Stimulated activated effector memory CD8-positive, alpha-beta T cell treated with anti-CD3 and anti-CD28 coated beads, Interleukin-12 subunit alpha, Interleukin-12 subunit beta, amount 100 ng/mL, for 72 hours (primary cell): ENCODE measurements around the gene PREPL.

ENCODE experiments used
- ATAC-seq: fragments of 150-1000 bp; cut with Tn5 transposase; 2 replicates; pipeline ENCODE4 v1.10.0; 2021
- DNase-seq, 2 donors: peaks; one replicate each; pipeline ENCODE4 v3.0.0; 2021 to 2022; ENCODE audit warnings: low spot score in 2 of 2
- H3K27ac Mint-ChIP-seq: one replicate; pipeline ENCODE4 v1.8.0; 2022; ENCODE audit warnings: mild to moderate bottlenecking, mixed read lengths
- H3K36me3 Mint-ChIP-seq: one replicate; pipeline ENCODE4 v1.8.0; 2022; ENCODE audit warnings: mild to moderate bottlenecking, mixed read lengths
- H3K4me1 Mint-ChIP-seq: one replicate; pipeline ENCODE4 v1.8.0; 2022; ENCODE audit warnings: mixed read lengths
- H3K4me3 Mint-ChIP-seq: one replicate; pipeline ENCODE4 v1.8.0; 2022; ENCODE audit warnings: mild to moderate bottlenecking, mixed read lengths
- H3K9me3 Mint-ChIP-seq: one replicate; pipeline ENCODE4 v1.8.0; 2022; ENCODE audit warnings: mixed read lengths

PREPL gene

GRCh38 chr2:44291281-44292248, 69.7 kb downstream of the PREPL start:
- DNase-seq = no peak
- ATAC-seq = no peak
- Mint-ChIP-seq H3K4me1 (peaks cover under 1% of the 10 kb centered on the region), H3K36me3 (no peaks in the 10 kb centered on the region), H3K9me3 (no peaks in the 10 kb centered on the region), H3K4me3 (no peak overlapping the region), H3K27ac (no peak overlapping the region)

GRCh38 chr2:44290261-44290660, 71.0 kb downstream of the PREPL start:
- H3K36me3 Mint-ChIP-seq = no peaks in the 10 kb centered on the region
- H3K4me1 Mint-ChIP-seq = no peaks in the 10 kb centered on the region
- H3K9me3 Mint-ChIP-seq = no peaks in the 10 kb centered on the region
- no peak for DNase-seq
- no peak for ATAC-seq
- H3K4me3 Mint-ChIP-seq = no peak overlapping the region
- H3K27ac Mint-ChIP-seq = no peak overlapping the region

GRCh38 chr2:44286884-44287638, 74.2 kb downstream of the PREPL start:
- Mint-ChIP-seq H3K4me3 (no peak overlapping the region), H3K4me1 (no peaks in the 10 kb centered on the region), H3K36me3 (no peaks in the 10 kb centered on the region), H3K9me3 (no peaks in the 10 kb centered on the region), H3K27ac (no peak overlapping the region)
- ATAC-seq (no peak), DNase-seq (no peak)

GRCh38 chr2:44286119-44286883, 75.0 kb downstream of the PREPL start:
- H3K4me1 Mint-ChIP-seq = no peaks in the 10 kb centered on the region
- H3K36me3 Mint-ChIP-seq = no peaks in the 10 kb centered on the region
- no peak for ATAC-seq
- DNase-seq = no peak
- H3K4me3 Mint-ChIP-seq = no peak overlapping the region
- H3K27ac Mint-ChIP-seq = no peak overlapping the region
- H3K9me3 Mint-ChIP-seq = no peaks in the 10 kb centered on the region

GRCh38 chr2:44285174-44285573, 76.1 kb downstream of the PREPL start:
- Mint-ChIP-seq H3K4me3 (no peak overlapping the region), H3K27ac (no peak overlapping the region), H3K36me3 (no peaks in the 10 kb centered on the region), H3K9me3 (no peaks in the 10 kb centered on the region), H3K4me1 (no peaks in the 10 kb centered on the region)
- DNase-seq (no peak), ATAC-seq (no peak)

GRCh38 chr2:44283116-44283666, 78.1 kb downstream of the PREPL start:
- no peaks in the 10 kb centered on the region for H3K9me3 Mint-ChIP-seq
- H3K27ac Mint-ChIP-seq = no peak overlapping the region
- ATAC-seq (no peak), DNase-seq (no peak)
- no peak overlapping the region for H3K4me3 Mint-ChIP-seq
- no peaks in the 10 kb centered on the region for H3K36me3 Mint-ChIP-seq
- H3K4me1 Mint-ChIP-seq = no peaks in the 10 kb centered on the region

GRCh38 chr2:44280869-44281268, 80.4 kb downstream of the PREPL start:
- H3K4me3 Mint-ChIP-seq = no peak overlapping the region
- ATAC-seq (no peak), DNase-seq (no peak)
- H3K36me3 Mint-ChIP-seq = no peaks in the 10 kb centered on the region
- H3K4me1 Mint-ChIP-seq = no peaks in the 10 kb centered on the region
- no peak overlapping the region for H3K27ac Mint-ChIP-seq
- H3K9me3 Mint-ChIP-seq = no peaks in the 10 kb centered on the region

GRCh38 chr2:44277541-44277940, 83.8 kb downstream of the PREPL start:
- H3K27ac Mint-ChIP-seq = no peak overlapping the region
- no peaks in the 10 kb centered on the region for H3K36me3 Mint-ChIP-seq
- no peaks in the 10 kb centered on the region for H3K9me3 Mint-ChIP-seq
- no peak for ATAC-seq
- no peaks in the 10 kb centered on the region for H3K4me1 Mint-ChIP-seq
- H3K4me3 Mint-ChIP-seq = no peak overlapping the region
- DNase-seq = no peak

- Mint-ChIP-seq H3K36me3 (no peaks in the 10 kb centered on the region), H3K4me3 (no peak overlapping the region), H3K9me3 (no peaks in the 10 kb centered on the region)
These were observed 85.4 kb downstream of the PREPL start for GRCh38 chr2:44275927-44276303.

GRCh38 chr2:44273596-44273995, 87.7 kb downstream of the PREPL start:
- Mint-ChIP-seq H3K4me1 (no peaks in the 10 kb centered on the region), H3K36me3 (no peaks in the 10 kb centered on the region), H3K27ac (no peak overlapping the region), H3K9me3 (no peaks in the 10 kb centered on the region), H3K4me3 (no peak overlapping the region)
- DNase-seq (no peak), ATAC-seq (no peak)

More at GRCh38 chr2:44275927-44276303, 85.4 kb downstream of the PREPL start:
- Mint-ChIP-seq H3K4me1 (no peaks in the 10 kb centered on the region), H3K27ac (no peak overlapping the region)
- ATAC-seq = no peak
- DNase-seq = no peak

GRCh38 chr2:44273076-44273475, 88.2 kb downstream of the PREPL start:
- Mint-ChIP-seq H3K9me3 (no peaks in the 10 kb centered on the region), H3K27ac (no peak overlapping the region), H3K4me3 (no peak overlapping the region), H3K36me3 (no peaks in the 10 kb centered on the region), H3K4me1 (no peaks in the 10 kb centered on the region)
- ATAC-seq (no peak), DNase-seq (no peak)

GRCh38 chr2:44271296-44271695, 90.0 kb downstream of the PREPL start:
- Mint-ChIP-seq H3K27ac (no peak overlapping the region), H3K36me3 (no peaks in the 10 kb centered on the region), H3K4me3 (no peak overlapping the region), H3K9me3 (no peaks in the 10 kb centered on the region), H3K4me1 (no peaks in the 10 kb centered on the region)
- ATAC-seq (no peak), DNase-seq (no peak)

- Mint-ChIP-seq H3K36me3 (no peaks in the 10 kb centered on the region), H3K27ac (no peak overlapping the region), H3K4me3 (no peak overlapping the region), H3K4me1 (no peaks in the 10 kb centered on the region), H3K9me3 (no peaks in the 10 kb centered on the region)
- DNase-seq = no peak
- no peak for ATAC-seq
These were observed 91.5 kb downstream of the PREPL start for GRCh38 chr2:44269831-44270230.

- no peak overlapping the region for H3K27ac Mint-ChIP-seq
- DNase-seq (no peak), ATAC-seq (no peak)
- no peaks in the 10 kb centered on the region for H3K4me1 Mint-ChIP-seq
- no peaks in the 10 kb centered on the region for H3K36me3 Mint-ChIP-seq
- no peak overlapping the region for H3K4me3 Mint-ChIP-seq
- H3K9me3 Mint-ChIP-seq = no peaks in the 10 kb centered on the region
These were observed 93.3 kb downstream of the PREPL start for GRCh38 chr2:44267796-44268648.
